ENCODE results near the gene EMP3. TPM values are rescaled to one million over a fixed set of nuclear protein-coding genes. Genes with fewer than 3 reads are reported as not detected.
"Not testable (repeated sequence)": the region's sequence is repeated elsewhere in the genome, so short reads cannot be mapped to it uniquely, and the experiment has no call there.

The EMP3 gene
- total and polyA plus RNA-seq, 9 donors: 67.4 to 166 (median 143) TPM

DNA sequence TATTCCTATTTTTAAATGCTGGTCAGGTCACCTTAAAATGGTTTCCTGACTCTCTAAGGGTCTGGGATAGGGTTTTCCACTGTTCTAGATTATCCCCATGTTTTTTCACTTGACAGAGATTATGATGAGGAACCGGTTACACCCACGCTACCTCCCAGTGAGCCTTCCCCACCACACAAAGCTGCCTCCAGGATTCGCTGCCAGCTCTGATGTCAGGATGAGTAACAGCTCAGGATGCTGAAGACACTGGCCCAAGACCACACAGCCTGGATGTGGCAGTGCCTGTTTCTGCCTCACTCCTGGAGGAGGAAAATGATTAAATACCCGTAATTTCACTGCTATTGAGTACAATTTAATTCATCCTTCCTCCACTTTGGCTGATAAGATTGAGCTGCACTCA, 32.6 kb upstream of the EMP3 start:
- Histone ChIP-seq H3K4me1 (ENCODE audit: control insufficient read depth, insufficient read depth, low read length) (peaks cover 6% of the 10 kb centered on the region), H3K4me3 (ENCODE audit: low read length) (no peak overlapping the region), H3K9me3 (replicated peaks; ENCODE audit: control insufficient read depth, low read depth, low read length) (no peaks in the 10 kb centered on the region), H3K36me3 (ENCODE audit: control insufficient read depth, insufficient read depth, low read length) (no peaks in the 10 kb centered on the region), H3K27ac (ENCODE audit: low read length) (no peak overlapping the region), H3K27me3 (ENCODE audit: control insufficient read depth, insufficient read depth, low read length) (no peaks in the 10 kb centered on the region)
- WGBS (ENCODE audit: insufficient coverage): 80% methylated on average over 2 of the region's 4 CpGs
- no peak for DNase-seq

DNA sequence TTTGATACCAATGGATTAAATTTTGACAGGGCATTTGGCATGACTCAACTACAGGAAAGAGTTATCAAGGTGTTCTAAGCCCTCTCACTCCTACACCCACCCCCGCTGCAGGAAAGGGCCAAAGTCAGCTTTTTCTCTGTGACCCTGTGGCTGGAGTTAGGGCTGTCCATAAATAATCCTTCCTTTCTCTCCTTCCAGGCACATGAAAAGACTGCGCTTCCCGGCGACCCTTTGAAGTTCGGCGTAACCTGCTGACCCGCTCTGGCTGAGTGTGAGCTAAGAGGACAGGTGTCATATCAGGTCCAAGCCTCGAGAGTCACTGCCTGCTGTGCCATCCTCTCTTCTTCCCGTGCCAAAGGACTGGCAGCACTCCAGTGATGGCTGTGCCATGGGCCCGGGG, 29.9 kb upstream of the EMP3 start:
- Histone ChIP-seq H3K36me3 (ENCODE audit: control insufficient read depth, insufficient read depth, low read length) (no peaks in the 10 kb centered on the region), H3K9me3 (replicated peaks; ENCODE audit: control insufficient read depth, low read depth, low read length) (no peaks in the 10 kb centered on the region), H3K27me3 (ENCODE audit: control insufficient read depth, insufficient read depth, low read length) (no peaks in the 10 kb centered on the region), H3K4me1 (ENCODE audit: control insufficient read depth, insufficient read depth, low read length) (peaks cover 6% of the 10 kb centered on the region), H3K4me3 (ENCODE audit: low read length) (no peak overlapping the region), H3K27ac (ENCODE audit: low read length) (no peak overlapping the region)
- DNase-seq: no peak
- 51% methylated on average over 5 of the region's 10 CpGs for WGBS (ENCODE audit: insufficient coverage)

DNA sequence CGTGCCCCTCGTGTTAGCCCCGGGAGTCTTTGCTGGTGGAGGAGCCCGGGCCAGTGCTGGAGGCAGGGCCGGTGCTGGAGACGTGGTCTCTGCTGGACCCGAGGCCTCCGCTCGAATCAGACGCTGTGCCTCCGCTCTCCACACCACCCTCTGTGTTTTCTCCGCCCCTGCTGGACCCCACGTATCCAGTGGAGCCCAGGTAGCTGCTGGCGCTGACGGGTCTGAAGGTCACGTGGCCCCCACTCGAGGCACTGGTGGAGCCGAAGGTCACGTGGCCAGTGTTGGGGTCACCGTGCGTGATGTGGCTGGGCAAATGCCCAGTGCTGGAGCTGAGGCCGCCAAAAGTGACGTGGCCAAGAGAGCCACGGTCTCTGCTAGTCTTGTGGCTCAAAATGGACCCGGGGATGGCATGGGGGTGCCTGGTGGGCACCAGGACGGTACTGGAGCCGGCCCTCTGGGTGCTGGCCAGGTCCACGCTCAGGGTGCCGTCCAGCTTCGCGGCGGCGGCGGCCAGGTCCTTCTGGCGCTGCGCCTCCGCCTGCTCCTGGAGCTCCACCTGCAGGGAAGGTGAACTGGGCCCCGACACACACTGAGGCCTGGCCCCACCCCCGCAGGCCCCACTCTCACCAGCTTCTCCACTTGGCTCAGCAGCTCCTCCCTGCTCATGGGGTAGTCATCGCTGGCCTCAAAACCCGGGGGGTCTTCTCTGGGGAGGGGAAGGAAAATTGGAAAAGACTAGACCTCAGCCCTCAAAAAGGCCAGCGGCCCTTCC, 28.2 kb upstream of the EMP3 start:
- no peaks in the 10 kb centered on the region for H3K9me3 ChIP-seq (replicated peaks; ENCODE audit: control insufficient read depth, low read depth, low read length)
- H3K27me3 ChIP-seq (ENCODE audit: control insufficient read depth, insufficient read depth, low read length): no peaks in the 10 kb centered on the region
- WGBS (ENCODE audit: insufficient coverage): 82% methylated on average over 38 of the region's 42 CpGs
- H3K27ac ChIP-seq (ENCODE audit: low read length): no peak overlapping the region
- H3K36me3 ChIP-seq (ENCODE audit: control insufficient read depth, insufficient read depth, low read length): no peaks in the 10 kb centered on the region
- H3K4me3 ChIP-seq (ENCODE audit: low read length): no peak overlapping the region
- no peak for DNase-seq
- no peaks in the 10 kb centered on the region for H3K4me1 ChIP-seq (ENCODE audit: control insufficient read depth, insufficient read depth, low read length)

DNA sequence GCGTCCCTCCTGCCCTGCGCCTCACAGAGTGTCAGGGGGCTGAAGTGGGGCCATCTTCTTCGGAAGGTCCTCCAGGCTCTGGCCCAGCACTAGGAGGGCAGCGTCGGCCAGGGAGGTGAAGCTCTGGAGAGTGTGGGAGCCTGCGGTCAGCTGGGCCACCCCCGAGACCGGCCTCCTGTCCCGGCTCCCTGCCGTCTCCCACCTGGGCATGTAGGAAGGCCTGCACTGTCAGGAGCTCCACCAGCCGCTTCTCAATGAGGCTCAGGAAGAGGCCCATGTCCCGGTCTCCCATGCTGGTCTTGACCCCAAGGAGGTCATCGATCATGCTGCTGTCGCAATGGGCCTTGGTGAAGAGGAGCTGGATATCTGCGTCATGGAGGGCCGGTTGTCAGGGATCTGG, 27.4 kb upstream of the EMP3 start:
- 80% methylated on average over 16 of the region's 16 CpGs for WGBS (ENCODE audit: insufficient coverage)
- H3K4me1 ChIP-seq (ENCODE audit: control insufficient read depth, insufficient read depth, low read length): no peaks in the 10 kb centered on the region

DNA sequence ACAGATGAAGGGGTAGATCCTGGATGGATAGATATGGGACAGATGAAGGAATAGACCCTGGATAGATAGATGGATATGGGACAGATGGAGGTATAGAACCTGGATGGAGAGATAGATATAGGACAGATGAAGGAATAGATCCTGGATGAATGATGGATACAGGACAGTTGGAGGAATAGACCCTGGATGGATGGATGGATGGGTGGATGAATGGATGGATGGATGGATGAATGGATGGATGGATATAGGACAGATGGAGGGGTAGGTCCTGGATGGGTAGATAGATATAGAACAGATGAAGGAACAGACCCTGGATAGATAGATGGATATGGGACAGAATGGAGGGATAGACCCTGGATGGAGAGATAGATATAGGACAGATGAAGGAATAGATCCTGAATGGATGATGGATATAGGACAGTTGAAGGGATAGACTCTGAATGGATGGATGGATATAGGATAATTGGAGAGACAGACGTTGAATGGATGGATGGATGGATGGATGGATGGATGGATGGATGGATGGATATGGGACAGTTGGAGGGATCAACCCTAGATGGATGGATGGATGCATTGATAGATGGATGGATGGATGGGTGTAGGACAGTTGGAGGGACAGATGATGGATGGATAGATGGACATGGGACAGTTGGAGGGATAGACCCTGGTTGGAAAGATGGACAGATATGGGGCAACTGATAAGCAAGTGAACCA, 23.3 kb upstream of the EMP3 start:
- 86% methylated on average over 1 of the region's 1 CpG for WGBS (ENCODE audit: insufficient coverage)
- Histone ChIP-seq H3K4me3 (ENCODE audit: low read length) (no peak overlapping the region), H3K36me3 (ENCODE audit: control insufficient read depth, insufficient read depth, low read length) (no peaks in the 10 kb centered on the region), H3K9me3 (replicated peaks; ENCODE audit: control insufficient read depth, low read depth, low read length) (no peaks in the 10 kb centered on the region), H3K27ac (ENCODE audit: low read length) (no peak overlapping the region), H3K27me3 (ENCODE audit: control insufficient read depth, insufficient read depth, low read length) (no peaks in the 10 kb centered on the region), H3K4me1 (ENCODE audit: control insufficient read depth, insufficient read depth, low read length) (no peaks in the 10 kb centered on the region)
- DNase-seq: no peak

More for the DNA sequence above, 27.4 kb upstream of the EMP3 start:
- no peak for DNase-seq
- H3K27me3 ChIP-seq (ENCODE audit: control insufficient read depth, insufficient read depth, low read length): no peaks in the 10 kb centered on the region
- no peaks in the 10 kb centered on the region for H3K36me3 ChIP-seq (ENCODE audit: control insufficient read depth, insufficient read depth, low read length)
- no peaks in the 10 kb centered on the region for H3K9me3 ChIP-seq (replicated peaks; ENCODE audit: control insufficient read depth, low read depth, low read length)
- H3K27ac ChIP-seq (ENCODE audit: low read length): no peak overlapping the region
- no peak overlapping the region for H3K4me3 ChIP-seq (ENCODE audit: low read length)

DNA sequence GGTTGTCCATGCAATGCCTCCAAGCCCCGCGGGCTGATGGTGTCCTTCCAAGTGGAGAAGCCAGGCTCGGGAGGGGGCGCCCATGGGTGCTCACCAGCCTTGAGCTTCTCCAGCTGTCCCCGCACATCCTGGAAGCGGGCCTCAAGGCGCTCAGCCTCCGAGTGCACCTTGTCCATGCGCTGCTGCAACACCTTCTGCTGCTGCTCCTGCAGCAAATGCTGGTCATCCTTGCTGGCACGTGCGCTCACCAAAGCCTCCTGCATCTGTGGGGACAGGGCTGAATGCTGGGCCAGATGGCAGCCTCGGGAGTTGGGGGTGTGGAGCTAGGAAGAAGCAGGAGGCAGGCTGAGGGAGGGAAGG, 22.8 kb upstream of the EMP3 start:
- no peak overlapping the region for H3K4me3 ChIP-seq (ENCODE audit: low read length)
- H3K27me3 ChIP-seq (ENCODE audit: control insufficient read depth, insufficient read depth, low read length): no peaks in the 10 kb centered on the region
- 92% methylated on average over 12 of the region's 12 CpGs for WGBS (ENCODE audit: insufficient coverage)
- DNase-seq: no peak
- no peaks in the 10 kb centered on the region for H3K4me1 ChIP-seq (ENCODE audit: control insufficient read depth, insufficient read depth, low read length)
- H3K36me3 ChIP-seq (ENCODE audit: control insufficient read depth, insufficient read depth, low read length): no peaks in the 10 kb centered on the region
- no peaks in the 10 kb centered on the region for H3K9me3 ChIP-seq (replicated peaks; ENCODE audit: control insufficient read depth, low read depth, low read length)
- no peak overlapping the region for H3K27ac ChIP-seq (ENCODE audit: low read length)

DNA sequence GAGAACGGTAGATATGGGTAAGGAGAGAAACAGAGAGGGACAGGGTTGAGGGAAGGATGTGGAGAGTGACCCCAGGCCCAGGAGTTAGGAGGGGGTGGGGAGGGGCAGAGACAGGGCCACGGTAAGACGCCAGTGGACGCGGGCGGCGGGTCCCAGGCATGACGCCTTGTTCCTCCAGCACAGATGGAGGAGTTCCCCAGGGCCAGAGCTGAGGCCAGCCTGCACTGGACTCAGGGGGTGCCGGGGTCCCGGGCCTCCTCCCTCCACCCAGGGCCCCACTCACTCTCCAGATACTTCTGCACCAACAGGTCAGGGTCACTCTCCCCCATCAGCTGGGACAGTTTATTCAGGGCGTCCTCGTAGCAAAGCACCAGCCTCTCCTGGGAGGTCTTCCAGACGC, 22.0 kb upstream of the EMP3 start:
- Histone ChIP-seq H3K4me1 (ENCODE audit: control insufficient read depth, insufficient read depth, low read length) (peaks cover 1% of the 10 kb centered on the region), H3K36me3 (ENCODE audit: control insufficient read depth, insufficient read depth, low read length) (no peaks in the 10 kb centered on the region), H3K27ac (ENCODE audit: low read length) (no peak overlapping the region), H3K9me3 (replicated peaks; ENCODE audit: control insufficient read depth, low read depth, low read length) (no peaks in the 10 kb centered on the region), H3K27me3 (ENCODE audit: control insufficient read depth, insufficient read depth, low read length) (no peaks in the 10 kb centered on the region), H3K4me3 (ENCODE audit: low read length) (no peak overlapping the region)
- WGBS (ENCODE audit: insufficient coverage): 73% methylated on average over 13 of the region's 13 CpGs
- no peak for DNase-seq

DNA sequence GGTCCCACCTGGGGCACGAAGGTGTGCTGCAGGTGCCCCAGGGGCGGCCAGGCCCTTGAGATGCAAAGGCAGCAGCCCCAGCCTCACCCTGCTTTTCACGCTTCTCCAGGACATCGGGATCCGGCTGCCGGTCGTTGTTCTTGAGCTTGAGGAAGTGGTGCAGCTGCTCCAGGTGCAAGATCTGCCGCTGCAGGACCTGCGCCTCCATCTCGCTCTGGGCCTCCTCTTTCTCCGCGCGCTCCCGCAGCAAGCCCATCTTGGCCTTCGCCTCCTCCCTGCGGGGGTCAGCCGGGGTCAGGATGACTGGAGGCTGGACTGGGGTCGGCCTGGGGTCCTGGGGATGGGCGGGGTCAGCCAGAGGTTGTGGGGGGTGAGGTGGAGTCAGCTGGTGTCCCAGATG, 21.5 kb upstream of the EMP3 start:
- Histone ChIP-seq H3K4me1 (ENCODE audit: control insufficient read depth, insufficient read depth, low read length) (peaks cover 6% of the 10 kb centered on the region), H3K4me3 (ENCODE audit: low read length) (no peak overlapping the region), H3K27me3 (ENCODE audit: control insufficient read depth, insufficient read depth, low read length) (no peaks in the 10 kb centered on the region), H3K36me3 (ENCODE audit: control insufficient read depth, insufficient read depth, low read length) (no peaks in the 10 kb centered on the region), H3K27ac (ENCODE audit: low read length) (no peak overlapping the region), H3K9me3 (replicated peaks; ENCODE audit: control insufficient read depth, low read depth, low read length) (no peaks in the 10 kb centered on the region)
- WGBS (ENCODE audit: insufficient coverage): 73% methylated on average over 15 of the region's 19 CpGs
- no peak for DNase-seq

DNA sequence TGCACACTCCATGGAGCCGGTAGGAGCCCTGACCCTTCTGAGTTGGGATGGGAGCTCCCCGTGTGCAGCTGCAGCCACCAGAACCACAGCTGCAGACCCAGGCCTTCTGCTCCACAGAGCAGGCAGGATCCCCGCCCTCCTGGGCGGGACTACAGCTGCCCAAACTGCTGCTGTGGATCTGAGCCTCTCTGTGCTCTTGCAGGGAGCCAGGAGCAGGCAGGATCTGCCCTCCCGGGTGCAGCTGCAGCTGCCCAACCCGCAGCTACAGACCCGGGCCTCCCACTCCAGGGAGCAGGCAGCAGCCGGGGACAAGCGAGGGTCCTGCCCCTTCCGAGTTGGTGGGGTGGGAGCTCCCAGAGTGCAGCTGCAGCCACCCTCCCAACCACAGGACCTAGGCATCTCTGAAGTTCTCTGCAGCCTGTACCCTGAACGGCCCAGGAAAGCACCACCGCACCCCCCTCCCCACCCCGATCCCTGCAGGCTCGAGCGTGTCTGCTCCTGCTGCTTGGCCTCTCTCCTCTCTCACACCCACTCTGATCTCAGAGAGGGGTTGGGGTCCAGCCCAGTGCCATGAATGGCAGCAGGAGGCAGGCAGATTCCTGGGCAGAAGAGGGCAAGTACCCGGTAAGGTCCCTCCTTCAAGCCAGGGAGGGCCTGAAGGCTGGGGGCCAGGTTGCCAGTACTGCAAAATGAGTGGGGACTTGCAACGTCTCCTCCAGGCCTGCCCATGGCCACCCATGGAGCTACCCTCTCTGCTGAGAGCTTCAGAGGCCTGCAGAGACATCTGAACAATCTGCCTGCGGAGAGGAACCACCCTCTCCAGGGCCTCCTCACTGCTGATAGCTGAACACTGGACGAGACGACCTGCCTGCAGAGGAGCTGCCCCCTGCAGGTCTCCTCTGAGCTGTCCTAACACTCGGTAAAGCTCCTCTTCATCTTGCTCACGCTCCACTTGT, 16.4 kb upstream of the EMP3 start:
- 22% methylated on average over 13 of the region's 22 CpGs for whole genome bisulfite sequencing (ENCODE audit: insufficient coverage)
- peak; percentile 90 for DNase-seq
- no peak overlapping the region for H3K4me3 ChIP-seq (ENCODE audit: low read length)
- no peaks in the 10 kb centered on the region for H3K27me3 ChIP-seq (ENCODE audit: control insufficient read depth, insufficient read depth, low read length)
- peak overlapping the region; percentile 62 for H3K27ac ChIP-seq (ENCODE audit: low read length)
- H3K4me1 ChIP-seq (ENCODE audit: control insufficient read depth, insufficient read depth, low read length): peaks cover 16% of the 10 kb centered on the region
- H3K9me3 ChIP-seq (replicated peaks; ENCODE audit: control insufficient read depth, low read depth, low read length): no peaks in the 10 kb centered on the region
- no peaks in the 10 kb centered on the region for H3K36me3 ChIP-seq (ENCODE audit: control insufficient read depth, insufficient read depth, low read length)

DNA sequence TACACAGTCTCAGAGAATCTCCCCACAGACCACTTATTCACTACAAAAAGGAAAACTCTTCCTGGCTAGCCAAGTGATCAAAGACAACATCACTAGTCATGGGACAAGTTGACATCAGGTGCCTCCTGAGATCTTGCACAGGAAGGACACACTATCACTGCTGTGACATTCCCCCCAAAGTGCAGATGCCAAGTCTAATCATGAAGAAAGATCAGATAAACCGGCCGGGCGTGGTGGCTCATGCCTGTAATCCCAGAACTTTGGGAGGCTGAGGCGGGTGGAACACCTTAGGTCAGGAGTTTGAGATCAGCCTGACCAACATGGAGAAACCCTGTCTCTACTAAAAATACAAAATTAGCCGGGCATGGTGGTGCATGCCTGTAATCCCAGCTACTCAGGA, 15.6 kb upstream of the EMP3 start:
- peak overlapping the region; percentile 72 for H3K27ac ChIP-seq (ENCODE audit: low read length)
- not testable (repeated sequence) for DNase-seq; H3K27me3 ChIP-seq (ENCODE audit: control insufficient read depth, insufficient read depth, low read length); H3K9me3 ChIP-seq (replicated peaks; ENCODE audit: control insufficient read depth, low read depth, low read length); H3K36me3 ChIP-seq (ENCODE audit: control insufficient read depth, insufficient read depth, low read length); H3K4me3 ChIP-seq (ENCODE audit: low read length)
- WGBS (ENCODE audit: insufficient coverage): 100% methylated on average over 3 of the region's 5 CpGs
- peaks cover 16% of the 10 kb centered on the region for H3K4me1 ChIP-seq (ENCODE audit: control insufficient read depth, insufficient read depth, low read length)
